NCI-H748 (cell line): Measurements from ENCODE around the gene INHBB.
A peak's percentile ranks its signal among the peaks of the same experiment; 100 is the strongest.

Experiments used
- DNase-seq: peaks from one replicate; lab custom pipeline; 2025; ENCODE audit not compliant: unreplicated experiment; lab: John Stamatoyannopoulos, UW

INHBB gene

DNA sequence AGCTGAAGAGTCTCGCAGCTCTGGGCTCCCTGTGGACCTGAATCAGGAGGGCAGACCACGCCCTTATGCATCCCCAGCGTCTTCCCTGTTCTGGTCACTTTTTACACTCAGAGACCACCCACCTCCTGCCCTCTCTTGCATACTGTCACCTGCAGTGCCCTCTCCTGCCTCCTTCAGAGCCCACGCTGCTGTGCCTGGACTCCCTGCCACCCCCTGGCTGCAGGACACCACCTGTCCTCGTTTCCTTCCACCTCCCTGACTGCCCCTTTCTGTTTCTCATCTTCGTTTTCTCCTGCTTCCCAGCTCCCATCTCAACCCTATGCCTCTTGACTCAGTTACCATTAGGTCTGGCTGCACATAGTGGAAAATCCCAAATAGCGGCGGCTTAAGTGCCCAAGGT lies 9.2 kb upstream of the INHBB start:
- no peak for DNase-seq

GRCh38 chr2:120338015-120338414 lies 7.9 kb upstream of the INHBB start:
- no peak for DNase-seq

DNA sequence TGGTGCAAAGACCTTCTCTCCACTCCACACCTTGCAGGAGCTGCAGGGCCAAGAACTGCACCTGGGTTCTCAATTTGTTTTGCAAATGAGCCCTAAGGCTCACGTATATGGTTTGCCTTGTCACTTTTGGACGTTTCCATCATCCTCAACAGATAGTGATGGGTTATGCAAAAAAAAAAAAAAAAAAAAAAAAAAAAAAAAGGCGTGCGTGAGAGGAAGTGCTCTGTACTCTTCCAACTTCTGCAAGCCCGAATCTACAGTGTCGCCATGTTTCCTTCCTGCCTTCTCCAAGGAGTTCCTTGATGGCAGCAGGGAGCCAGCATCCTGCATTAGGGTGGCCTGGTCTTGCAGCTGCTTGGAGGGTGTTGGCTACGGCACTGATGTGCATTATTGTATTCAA lies 4.0 kb upstream of the INHBB start:
- no peak for DNase-seq

DNA sequence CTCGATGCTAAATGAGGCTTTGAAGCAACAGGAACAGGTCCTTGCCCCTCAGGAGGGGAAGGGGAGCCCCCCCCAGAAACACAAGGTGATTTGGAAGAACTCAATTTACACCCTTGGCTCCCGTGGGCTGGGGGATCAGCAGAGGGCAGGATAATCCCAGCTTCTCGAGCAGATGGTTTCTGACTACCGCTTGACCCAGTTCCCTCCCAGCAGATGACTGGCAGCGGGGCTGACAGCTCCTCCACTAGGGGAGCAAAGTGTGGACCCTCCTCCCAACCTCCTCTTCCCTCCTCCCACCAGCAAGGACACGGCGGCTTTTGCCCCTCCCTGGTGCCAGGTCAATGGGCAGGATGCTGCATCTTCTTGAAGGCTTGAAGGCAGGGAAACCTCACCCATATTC lies 3.5 kb upstream of the INHBB start:
- DNase-seq = no peak

DNA sequence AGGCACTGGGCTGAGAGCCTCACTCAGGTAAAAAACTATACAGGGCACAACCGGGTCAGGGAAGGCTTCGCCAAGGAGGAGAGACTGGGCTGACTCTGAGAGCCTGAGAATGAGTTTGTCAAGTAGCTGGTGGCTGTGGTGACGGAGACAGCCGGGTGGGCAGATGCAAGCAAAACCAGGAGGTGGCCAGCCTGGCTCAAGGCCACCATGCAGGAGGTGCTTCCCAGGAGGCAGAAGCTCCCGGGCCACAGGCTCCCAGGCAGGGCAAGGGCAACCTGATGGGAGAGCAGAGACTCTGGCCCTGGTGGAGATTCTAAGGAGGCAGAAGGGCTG lies 2.9 kb upstream of the INHBB start:
- DNase-seq = no peak

GRCh38 chr2:120343433-120344105 lies 2.4 kb upstream of the INHBB start:
- DNase-seq = peak; percentile 79

DNA sequence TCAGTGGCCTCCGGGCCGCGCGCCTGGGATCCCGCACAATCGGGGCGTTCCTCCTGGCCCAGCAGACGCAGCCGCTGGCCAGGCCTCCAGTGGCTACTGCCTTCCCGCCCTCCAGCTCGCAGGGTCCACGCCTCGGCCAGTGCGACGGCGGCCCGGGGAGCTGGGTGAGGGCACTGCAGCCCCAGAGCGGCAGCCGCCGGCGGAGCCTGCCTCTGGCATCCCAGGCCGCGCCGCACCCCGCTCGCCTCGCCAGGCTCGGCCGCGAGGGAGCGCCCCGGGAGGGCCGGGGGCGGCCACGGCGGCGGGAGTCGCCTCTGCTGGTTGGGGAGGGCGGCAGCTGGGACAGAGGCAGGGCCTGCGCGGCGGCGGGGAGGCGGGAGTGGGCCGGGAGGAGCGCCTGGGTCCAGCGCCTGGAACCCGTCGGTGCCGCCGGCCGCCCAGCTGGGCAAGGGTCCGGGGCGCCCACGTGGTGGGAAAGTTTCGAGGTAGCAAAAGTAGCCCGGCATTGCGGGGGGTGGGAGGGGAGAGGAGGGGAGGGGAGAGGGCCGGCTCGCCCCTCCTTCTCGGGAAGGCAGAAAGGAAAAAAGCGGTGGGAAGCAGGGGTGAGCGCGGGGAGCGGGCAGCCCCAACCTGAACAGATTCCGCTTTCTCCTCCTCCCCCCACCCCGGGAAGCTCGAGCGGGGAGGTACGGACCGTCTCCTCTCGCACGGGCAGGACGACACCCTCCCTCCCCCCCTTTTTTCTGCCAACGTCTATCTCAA lies 1.5 kb upstream of the INHBB start:
- peak; percentile 61 for DNase-seq

GRCh38 chr2:120344976-120345581 lies 857 bp upstream of the INHBB start:
- peak; percentile 65 for DNase-seq

DNA sequence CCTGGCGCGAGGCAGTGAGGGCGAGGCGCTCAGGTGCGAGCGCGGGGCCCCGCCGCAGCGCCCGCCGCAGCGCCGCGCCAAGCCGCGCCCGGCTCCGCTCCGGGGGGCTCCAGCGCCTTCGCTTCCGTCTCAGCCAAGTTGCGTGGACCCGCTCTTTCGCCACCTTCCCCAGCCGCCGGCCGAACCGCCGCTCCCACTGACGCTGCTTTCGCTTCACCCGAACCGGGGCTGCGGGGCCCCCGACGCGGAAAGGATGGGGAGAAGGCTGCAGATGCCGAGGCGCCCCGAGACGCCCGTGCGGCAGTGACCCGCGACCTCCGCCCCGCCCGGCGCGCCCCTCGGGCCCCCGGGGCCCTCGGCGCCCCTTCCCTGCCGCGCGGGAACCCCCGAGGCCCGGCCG lies 328 bp upstream of the INHBB start:
- no peak for DNase-seq

DNA sequence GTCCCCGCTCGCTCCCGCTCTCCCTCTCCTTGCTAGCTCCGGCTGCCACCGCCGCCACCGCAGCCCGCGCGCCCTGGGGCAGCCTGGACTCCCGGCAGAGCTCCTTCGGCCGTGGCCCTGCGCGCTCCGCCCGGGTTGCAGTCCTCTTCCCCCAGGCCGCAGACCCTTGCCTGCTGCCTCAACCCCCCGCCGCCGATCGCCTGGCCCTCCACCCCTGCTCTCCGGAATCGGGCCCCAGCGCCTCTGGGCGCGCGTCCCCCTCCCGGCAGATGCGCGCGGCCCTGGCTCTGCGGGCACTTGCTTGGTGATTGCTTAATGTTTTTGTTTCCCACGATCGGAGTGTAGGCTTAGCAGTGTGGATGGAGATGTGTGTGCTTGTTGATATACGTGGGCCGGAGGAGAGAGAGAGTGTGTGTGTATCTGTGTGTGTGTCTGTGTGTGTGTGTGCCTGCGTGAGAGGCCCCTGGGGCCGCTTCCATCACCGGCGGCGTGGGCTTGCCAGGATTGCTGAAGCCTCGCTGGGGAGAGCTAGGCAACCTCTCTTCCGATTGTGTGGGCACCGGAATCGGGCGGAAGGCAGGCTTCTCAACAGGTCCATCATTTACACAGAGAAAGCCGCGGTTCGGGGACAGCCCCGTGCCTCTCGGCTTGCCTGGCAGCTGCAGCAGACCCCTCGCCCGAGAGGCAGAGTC lies 877 bp downstream of the INHBB start:
- peak; percentile 70 for DNase-seq

- DNase-seq = peak; percentile 48
Observed at GRCh38 chr2:120347396-120348060, 1.6 kb downstream of the INHBB start.

DNA sequence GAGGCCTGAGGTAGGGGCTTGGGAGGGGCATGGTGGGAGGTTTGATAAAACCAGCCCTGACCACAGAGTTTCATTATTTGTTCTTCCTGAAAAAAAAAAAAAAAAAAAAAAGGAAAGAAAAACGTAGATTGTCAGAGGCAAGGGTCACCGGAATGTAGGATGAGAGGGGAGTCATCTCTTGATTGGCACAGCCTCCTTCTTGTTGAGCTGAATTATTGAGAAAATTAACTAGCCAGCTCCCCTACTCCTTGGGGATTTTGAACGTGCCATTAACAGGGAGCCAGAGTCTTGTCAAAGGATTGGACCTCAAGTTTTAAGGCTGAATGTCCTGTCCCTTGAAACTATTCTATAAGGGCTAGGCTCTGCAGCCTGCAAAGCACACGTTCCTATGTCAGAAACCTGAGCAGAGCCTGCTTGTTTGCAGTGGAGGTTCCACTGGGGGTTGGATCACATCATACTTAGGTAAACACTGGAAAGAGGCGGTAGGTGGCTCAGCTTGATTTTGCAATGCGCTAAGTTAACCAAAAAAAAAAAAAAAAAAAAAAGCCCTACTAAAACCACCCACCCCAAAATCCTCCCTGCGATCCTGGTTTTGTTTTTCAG lies 2.3 kb downstream of the INHBB start:
- DNase-seq = peak; percentile 55

GRCh38 chr2:120348737-120349439 lies 3.0 kb downstream of the INHBB start:
- DNase-seq = no peak

DNA sequence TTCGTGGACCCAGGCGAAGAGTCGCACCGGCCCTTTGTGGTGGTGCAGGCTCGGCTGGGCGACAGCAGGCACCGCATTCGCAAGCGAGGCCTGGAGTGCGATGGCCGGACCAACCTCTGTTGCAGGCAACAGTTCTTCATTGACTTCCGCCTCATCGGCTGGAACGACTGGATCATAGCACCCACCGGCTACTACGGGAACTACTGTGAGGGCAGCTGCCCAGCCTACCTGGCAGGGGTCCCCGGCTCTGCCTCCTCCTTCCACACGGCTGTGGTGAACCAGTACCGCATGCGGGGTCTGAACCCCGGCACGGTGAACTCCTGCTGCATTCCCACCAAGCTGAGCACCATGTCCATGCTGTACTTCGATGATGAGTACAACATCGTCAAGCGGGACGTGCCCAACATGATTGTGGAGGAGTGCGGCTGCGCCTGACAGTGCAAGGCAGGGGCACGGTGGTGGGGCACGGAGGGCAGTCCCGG lies 3.5 kb downstream of the INHBB start:
- DNase-seq = no peak

DNA sequence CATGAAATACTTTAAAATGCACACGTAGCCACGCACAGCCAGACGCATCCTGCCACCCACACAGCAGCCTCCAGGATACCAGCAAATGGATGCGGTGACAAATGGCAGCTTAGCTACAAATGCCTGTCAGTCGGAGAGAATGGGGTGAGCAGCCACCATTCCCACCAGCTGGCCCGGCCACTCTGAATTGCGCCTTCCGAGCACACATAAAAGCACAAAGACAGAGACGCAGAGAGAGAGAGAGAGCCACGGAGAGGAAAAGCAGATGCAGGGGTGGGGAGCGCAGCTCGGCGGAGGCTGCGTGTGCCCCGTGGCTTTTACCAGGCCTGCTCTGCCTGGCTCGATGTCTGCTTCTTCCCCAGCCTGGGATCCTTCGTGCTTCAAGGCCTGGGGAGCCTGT lies 4.1 kb downstream of the INHBB start:
- DNase-seq = no peak

DNA sequence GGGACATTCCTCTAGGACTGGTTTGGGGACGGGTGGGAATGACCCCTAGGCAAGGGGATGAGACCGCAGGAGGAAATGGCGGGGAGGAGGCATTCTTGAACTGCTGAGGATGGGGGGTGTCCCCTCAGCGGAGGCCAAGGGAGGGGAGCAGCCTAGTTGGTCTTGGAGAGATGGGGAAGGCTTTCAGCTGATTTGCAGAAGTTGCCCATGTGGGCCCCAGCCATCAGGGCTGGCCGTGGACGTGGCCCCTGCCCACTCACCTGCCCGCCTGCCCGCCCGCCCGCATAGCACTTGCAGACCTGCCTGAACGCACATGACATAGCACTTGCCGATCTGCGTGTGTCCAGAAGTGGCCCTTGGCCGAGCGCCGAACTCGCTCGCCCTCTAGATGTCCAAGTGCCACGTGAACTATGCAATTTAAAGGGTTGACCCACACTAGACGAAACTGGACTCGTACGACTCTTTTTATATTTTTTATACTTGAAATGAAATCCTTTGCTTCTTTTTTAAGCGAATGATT lies 4.9 kb downstream of the INHBB start:
- no peak for DNase-seq

GRCh38 chr2:120352696-120353590 lies 7.0 kb downstream of the INHBB start:
- no peak for DNase-seq

GRCh38 chr2:120353591-120353898 lies 7.6 kb downstream of the INHBB start:
- no peak for DNase-seq

GRCh38 chr2:120353931-120354330 lies 8.0 kb downstream of the INHBB start:
- no peak for DNase-seq
